ENCODE data around the gene SERPINE2.
"Not testable (repeated sequence)": the region's sequence is repeated elsewhere in the genome, so short reads cannot be mapped to it uniquely, and the experiment has no call there.

SERPINE2 gene

GRCh38 chr2:223971731-223972130, 67.4 kb downstream of the SERPINE2 start:
- no peak for DNase-seq

DNA sequence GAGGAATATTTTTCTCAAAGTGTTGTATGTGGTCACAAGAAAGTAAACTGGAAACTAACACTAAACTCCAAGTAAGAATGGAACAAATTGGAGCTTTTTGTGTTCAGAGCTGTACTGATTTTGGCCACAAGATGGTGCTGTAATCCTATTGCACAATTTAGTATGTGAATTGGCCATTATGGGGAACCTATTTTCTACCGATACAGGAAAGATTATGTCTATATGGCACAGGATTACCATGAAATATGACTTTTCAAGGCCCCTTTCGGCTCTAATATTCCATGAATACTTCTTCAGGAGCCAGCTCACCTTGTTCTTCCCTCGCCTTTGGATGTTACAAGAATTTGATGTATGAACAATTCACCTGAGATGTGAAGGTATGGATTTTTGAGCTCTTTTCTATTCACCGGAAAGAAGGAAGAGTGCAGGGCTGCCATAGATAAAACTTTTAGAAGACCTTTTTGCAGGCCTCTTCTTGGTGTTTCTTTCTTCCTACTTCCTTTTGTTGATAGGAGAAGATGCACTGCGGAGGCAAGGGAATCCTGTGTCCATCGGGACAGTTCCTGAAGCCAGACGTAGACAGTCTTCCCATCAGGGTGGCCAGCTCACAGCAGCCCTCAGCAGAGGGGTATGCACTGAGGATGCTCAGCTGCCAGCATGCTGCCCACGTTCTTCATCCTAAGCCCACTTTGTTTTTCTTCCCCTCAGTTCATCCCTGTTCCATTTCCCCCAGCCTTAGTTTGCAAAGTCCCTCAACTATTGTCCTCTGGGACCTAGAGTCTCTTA, 68.5 kb downstream of the SERPINE2 start:
- DNase-seq: peak; percentile 32

- DNase-seq: no peak
Observed at GRCh38 chr2:223969856-223970255, 69.2 kb downstream of the SERPINE2 start.

DNA sequence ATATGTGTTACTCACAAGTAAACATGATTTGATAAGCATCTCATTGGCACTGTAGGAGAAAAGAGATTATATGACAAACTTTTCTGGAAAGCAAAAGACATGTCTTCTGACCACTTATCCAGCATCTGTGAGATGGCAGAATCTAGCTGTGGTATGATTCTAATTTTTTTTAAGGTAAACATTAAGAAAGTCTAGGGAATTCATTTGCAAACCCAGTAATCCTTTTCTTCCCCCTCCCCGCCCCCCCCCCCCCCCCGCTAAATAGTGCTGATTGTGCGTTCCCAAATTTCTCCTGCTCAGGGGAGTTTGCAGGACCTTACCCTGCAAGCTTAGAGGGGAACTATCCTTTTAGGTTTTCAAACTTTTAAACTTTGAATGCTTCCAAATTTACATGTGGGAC, 69.8 kb downstream of the SERPINE2 start:
- DNase-seq: no peak

DNA sequence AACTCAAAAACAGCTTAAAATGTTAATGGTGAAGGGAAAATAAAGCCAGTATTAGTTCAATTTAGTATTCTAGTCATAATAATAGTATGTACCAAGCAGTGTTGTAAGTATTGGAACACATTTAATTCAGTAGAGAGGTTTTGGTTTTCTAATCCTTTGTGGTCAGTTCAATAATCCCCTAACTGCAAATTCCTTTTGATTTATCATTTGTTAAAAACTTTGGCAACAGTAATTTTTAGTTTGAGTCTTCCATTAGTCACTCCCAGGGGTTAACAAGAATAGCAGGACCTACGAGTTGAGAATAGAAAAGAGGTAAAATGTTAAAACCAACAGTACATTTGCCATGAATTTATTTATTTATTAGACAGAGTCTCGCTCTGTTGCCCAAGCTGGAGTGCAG, 71.1 kb downstream of the SERPINE2 start:
- DNase-seq: no peak

- DNase-seq: no peak
Observed at GRCh38 chr2:223959688-223960087, 79.4 kb downstream of the SERPINE2 start.

DNA sequence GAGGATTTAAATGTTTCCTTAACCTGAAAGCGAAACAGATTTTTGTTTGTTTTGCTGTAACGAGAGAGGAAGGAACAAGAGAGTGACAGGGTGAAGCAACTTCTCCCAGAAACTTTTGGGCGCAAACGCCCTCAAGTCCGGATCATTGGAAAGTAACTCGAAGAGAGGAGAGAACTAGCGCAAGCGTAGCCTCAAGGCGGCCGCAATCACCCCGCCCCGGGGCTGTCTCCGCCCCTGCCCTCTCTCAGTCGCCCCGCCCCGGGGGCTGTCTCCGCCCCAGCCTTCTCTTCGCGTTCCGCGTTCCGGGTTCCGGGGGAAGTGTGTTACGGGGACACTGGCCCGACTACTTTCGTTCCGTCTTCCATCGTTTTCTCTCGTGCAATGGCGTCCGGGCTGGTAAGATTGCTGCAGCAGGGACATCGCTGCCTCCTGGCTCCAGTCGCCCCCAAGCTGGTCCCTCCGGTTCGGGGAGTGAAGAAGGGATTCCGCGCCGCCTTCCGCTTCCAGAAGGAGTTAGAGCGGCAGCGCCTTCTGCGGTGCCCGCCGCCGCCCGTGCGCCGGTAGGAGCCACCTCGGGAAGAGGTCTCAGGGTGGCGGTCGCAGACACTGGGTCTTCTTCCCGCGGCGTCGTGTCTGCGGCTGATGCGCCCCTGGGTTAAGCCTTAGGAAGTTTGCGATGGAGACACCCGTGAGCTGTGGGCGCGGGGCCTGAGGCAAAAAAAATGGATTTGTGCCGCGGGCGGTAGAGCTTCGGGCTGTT, 81.8 kb downstream of the SERPINE2 start, which contains the start of gene MRPL44:
TSS of gene MRPL44 (plus strand) at position 372 of the 760 bp plus-strand sequence. CDS start at position 382, 10 bp downstream.
- peak; percentile 97 for DNase-seq

- DNase-seq: no peak
Observed at GRCh38 chr2:223956300-223956699, 82.8 kb downstream of the SERPINE2 start.

DNA sequence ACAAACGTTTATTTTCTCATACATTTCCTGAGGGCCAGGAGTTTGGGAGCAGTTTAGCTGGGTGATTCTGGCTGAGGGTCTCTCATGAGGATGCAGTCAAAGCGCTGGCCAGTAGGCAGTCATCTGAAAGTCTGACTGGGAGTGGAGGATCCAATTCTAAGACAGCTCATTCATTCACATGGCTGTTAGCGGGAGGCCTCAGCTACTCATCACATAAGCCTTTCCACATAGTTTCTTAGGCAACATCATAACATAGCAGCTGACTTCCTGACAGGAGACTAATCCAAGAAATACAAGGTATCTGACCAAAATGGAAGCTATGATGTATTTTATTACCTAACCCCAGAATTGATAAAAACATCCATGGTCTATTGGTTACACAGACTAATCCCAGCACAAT, 84.7 kb downstream of the SERPINE2 start:
- DNase-seq: no peak

DNA sequence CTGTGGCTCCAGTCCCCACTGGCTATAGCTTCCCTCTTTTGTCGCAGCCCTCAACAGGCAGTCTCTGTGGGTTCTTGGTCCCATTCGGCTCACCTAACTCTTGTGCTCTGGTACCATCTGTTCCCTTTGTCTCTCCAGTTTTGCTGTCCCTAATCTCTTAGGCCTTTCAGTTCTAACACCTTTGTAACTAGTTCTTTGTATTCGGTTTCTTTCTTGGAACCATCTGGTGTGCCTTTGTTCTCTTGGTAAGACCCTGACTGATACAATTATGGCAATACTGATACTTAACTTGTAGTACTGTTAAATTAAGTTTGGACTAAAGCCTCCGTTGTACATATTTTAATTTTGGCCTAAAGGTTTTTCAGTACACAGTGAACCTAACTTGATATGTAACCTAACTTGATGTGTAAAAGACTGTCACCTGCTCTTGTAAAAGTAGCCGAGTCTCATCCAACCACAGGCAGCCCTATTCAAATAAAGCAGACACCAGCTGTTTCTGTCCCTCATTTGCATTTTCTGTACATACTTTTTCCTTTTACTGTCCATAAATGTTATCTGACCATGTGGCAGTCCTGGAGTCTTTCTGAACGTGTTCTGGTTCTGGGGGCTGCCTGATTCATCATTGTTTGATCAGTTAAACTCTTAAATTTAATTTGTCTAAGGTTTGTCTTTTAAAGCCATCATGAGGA, 86.7 kb downstream of the SERPINE2 start:
- no peak for DNase-seq

GRCh38 chr2:223950448-223951347, 88.4 kb downstream of the SERPINE2 start:
- DNase-seq: no peak

DNA sequence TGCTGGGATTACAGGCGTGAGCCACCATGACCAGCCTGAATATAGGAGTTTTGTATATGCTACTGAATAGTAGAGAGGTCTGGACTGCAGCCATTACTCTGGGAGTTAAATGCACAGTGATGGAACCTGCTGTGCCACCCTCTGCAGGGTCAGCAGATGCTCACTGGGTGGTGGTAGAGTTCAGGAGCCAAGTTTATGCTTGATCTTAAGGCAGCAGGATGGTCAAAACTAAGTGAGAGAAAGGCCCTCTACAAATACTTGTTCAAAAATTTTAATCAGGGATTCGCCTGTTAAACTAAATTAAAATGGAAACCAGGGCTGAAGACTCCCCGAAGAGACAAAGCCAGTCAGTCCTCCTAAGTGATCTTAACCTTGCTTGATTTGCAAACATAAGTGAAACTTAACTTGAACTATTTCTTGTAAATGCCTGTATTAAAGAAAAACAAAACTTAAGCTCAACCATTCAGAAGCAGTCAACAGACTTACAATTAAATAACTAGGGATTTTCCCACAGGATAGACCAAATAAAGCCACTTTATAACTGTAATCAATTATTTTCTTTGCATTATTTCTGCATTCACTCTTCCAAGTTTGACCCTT, 89.7 kb downstream of the SERPINE2 start:
- no peak for DNase-seq

- no peak for DNase-seq
Observed at GRCh38 chr2:223947711-223948205, 91.3 kb downstream of the SERPINE2 start.

GRCh38 chr2:223945755-223946154, 93.3 kb downstream of the SERPINE2 start:
- no peak for DNase-seq

DNA sequence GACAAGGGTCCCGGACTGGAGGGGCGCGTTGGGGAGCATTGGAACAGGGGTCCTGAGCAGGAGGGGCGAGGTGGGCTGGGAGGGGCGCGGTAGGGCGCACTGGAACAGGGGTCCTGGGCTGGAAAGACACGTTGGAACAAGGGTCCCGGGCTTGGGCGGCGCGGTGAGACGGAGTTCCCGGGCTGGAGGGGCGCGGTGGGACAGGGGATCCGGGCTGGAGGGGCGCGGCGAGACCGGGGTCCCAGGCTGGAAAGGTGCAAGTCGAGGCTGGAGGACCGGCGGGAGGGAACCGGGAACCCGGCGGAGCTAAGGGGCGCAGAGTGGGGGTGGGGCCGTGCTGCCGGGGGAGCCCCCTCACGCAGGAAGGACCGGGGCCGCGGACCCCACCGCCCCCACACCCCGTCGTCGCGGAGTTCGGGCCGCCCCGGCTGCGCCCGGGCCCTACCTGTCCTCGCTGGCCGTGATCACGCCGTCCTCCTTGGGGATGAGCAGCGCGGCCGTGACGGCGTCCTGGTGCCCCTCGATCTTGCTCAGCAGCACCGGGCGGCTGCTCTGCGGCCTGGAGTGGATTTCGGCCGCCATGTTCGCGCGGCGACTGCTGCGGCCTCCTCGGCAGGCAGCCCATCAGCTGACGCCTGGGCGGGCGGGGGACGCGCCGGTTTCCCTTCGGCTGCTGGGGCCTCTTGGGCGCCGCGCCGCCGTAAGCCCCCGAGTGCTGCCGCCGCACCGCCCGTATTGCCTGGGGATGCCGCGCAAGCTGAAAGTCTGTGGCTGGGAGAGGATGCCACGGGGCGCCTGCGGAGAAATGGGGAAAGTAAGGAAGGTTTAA, 94.2 kb downstream of the SERPINE2 start, which contains the start of gene WDFY1:
TSS of gene WDFY1 (minus strand) at position 633 of the 829 bp plus-strand sequence. CDS start at position 582, 51 bp downstream.
- DNase-seq: peak; percentile 94

GRCh38 chr2:223944166-223944702, 94.9 kb downstream of the SERPINE2 start:
- DNase-seq: peak; percentile 40

GRCh38 chr2:223943561-223944008, 95.5 kb downstream of the SERPINE2 start:
- DNase-seq: no peak

- DNase-seq: no peak
Observed at GRCh38 chr2:223943135-223943534, 96.0 kb downstream of the SERPINE2 start.

DNA sequence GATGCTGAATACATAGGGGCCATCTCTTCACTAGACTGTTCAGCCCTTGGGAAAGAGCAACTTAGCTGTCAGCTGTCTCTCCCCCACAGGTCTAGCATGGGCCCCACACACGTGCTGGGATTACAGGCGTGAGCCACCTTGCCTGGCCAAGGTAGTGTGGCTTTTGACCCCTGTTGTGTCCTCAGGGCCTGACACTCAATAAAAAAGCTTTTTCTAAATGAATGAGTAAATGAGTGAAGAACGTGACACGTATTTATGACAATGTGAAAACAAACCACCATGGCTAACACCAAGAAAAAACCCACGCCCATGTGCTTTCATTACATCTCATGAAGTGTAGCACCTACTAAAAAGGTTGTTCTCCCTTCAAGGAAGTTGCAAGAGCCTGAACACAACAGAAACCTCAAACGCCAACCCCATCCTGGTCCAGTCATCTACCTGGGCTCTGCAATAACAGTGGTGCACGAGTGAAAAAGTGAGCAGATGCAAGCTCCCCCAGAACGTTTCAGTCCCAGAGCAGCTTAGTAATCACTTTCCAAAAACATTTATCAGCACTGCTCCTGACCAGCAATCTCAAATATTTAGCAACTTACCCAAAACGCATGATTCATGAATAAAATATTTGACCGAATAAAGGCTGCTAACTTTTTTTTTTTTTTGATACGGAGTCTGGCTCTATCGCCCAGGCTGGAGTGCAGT, 97.4 kb downstream of the SERPINE2 start:
- DNase-seq: no peak

DNA sequence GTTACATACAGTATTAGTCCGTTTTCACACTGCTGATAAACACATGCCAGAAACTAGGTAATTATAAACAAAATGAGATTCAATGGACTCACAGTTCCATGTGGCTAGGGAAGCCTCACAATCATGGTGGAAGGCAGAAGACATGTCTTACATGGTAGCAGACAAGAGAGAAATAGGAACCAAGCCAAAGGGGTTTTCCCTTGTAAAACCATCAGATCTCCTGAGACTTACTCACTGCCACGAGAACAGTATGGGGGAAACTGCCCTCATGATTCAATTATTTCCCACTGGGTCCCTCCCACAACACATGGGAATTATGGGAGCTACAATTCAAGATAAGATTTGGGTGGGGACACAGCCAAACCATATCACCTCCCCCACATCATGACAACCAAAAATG, 99.6 kb downstream of the SERPINE2 start:
- not testable (repeated sequence) for DNase-seq
